K562 (cell line): ENCODE data around the gene NAV2. TPM values are rescaled to one million over a fixed set of nuclear protein-coding genes. Genes with fewer than 3 reads are reported as not detected.
A peak's percentile ranks its signal among the peaks of the same experiment; 100 is the strongest.

Experiments
- ATAC-seq: fragments of 200-7000 bp; cut with Tn5 transposase; 3 replicates; pipeline ENCODE4 v1.9.1; 2020; ENCODE audit warnings: moderate library complexity
- BruUV-seq: library from RNA; stranded (reverse); fragments of 400-500 nt; replicated peaks from 2 replicates; lab custom pipeline; 2021; lab: Mats Ljungman, UMichigan
- CTCF ChIA-PET: fragments of 300-600 bp; formaldehyde crosslinking; extraction: SDS; loops from one replicate; lab custom pipeline; 2021; ENCODE audit warnings: low intra/inter-chr PET ratio; lab: Yijun Ruan, JAX
- POLR2A ChIA-PET: fragments of 300-600, 350-650 bp; sonication (Branson Sonifier 250); formaldehyde crosslinking; extraction: SDS; loops from one replicate; lab custom pipeline; 2021; ENCODE audit warnings: antibody characterized with exemption, inconsistent platforms; lab: Yijun Ruan, JAX
- DNase-seq, 4 experiments: peaks; one replicate each; pipeline versions ENCODE4 v3.0.0 to v3.0.0-alpha.2; 2011 to 2018; ENCODE audit warnings: low spot score in 3 of 4, mixed read lengths in 3 of 4; ENCODE audit errors: extremely low read depth in 1 of 4
- FAIRE-seq: peaks from 2 replicates; lab custom pipeline; 2011; peaks lifted over from hg19 to GRCh38; lab: Jason Lieb, UNC
- H2AFZ ChIP-seq: 2 replicates; pipeline ENCODE4 v1.6.0; 2011; ENCODE audit warnings: low read depth, low read length, control low read depth, inconsistent platforms
- H3K27ac ChIP-seq: fragments of 200-600 bp; 3 replicates; pipeline ENCODE4 v1.8.0; 2011; ENCODE audit warnings: low read depth, mild to moderate bottlenecking, control low read depth, inconsistent platforms, low read length, moderate library complexity, mixed read lengths; ENCODE audit errors: extremely low read depth
- H3K27me3 ChIP-seq, 2 experiments: fragments of 300-600 bp in 1 of 2; 2 replicates in 1 of 2; 3 replicates in 1 of 2; pipeline versions ENCODE4 v1.6.0 to v1.8.0; 2011; ENCODE audit warnings: inconsistent platforms in 2 of 2, low read length in 2 of 2, mild to moderate bottlenecking in 1 of 2, mixed read lengths in 1 of 2, moderate library complexity in 1 of 2; ENCODE audit not compliant: control insufficient read depth in 2 of 2, insufficient read depth in 2 of 2
- H3K36me3 ChIP-seq: fragments of 300-600 bp; 3 replicates; pipeline ENCODE4 v1.8.0; 2011; ENCODE audit warnings: mild to moderate bottlenecking, low read length, inconsistent platforms; ENCODE audit not compliant: control insufficient read depth, insufficient read depth
- H3K4me1 ChIP-seq, 2 experiments: fragments of 200-600 bp in 1 of 2; replicated peaks in 1 of 2; 2 replicates in 1 of 2; 3 replicates in 1 of 2; pipeline versions ENCODE4 v1.5.1 to v1.8.0; 2011; ENCODE audit warnings: inconsistent platforms in 2 of 2, low read length in 2 of 2, mild to moderate bottlenecking in 1 of 2, mixed read lengths in 1 of 2, moderate library complexity in 1 of 2; ENCODE audit not compliant: control insufficient read depth in 2 of 2, insufficient read depth in 2 of 2
- H3K4me2 ChIP-seq: 2 replicates; pipeline ENCODE4 v1.6.1; 2011; ENCODE audit warnings: low read length, control low read depth, inconsistent platforms, mixed read lengths; ENCODE audit not compliant: insufficient read depth
- H3K4me3 ChIP-seq: fragments of 200-600 bp; sonication (generic), shearing (Covaris generic); 2 replicates; pipeline ENCODE4 v1.5.1; 2016; ENCODE audit warnings: control low read depth, inconsistent platforms
- H3K79me2 ChIP-seq: fragments of 200-600 bp; 3 replicates; pipeline ENCODE4 v1.8.0; 2011; ENCODE audit warnings: low read length, inconsistent platforms; ENCODE audit not compliant: control insufficient read depth, insufficient read depth
- H3K9ac ChIP-seq, 2 experiments: 2 replicates each; pipeline versions ENCODE4 v1.6.0 to v1.6.1; 2011; ENCODE audit warnings: low read depth in 2 of 2, low read length in 2 of 2, control low read depth in 1 of 2, inconsistent platforms in 1 of 2, mild to moderate bottlenecking in 1 of 2, mixed read lengths in 1 of 2; ENCODE audit not compliant: insufficient read depth in 1 of 2
- H3K9me1 ChIP-seq: one replicate; pipeline ENCODE4 v1.6.0; 2011; ENCODE audit warnings: inconsistent platforms, mild to moderate bottlenecking, low read length, moderate library complexity; ENCODE audit not compliant: control insufficient read depth, insufficient read depth
- H3K9me3 ChIP-seq: replicated peaks from 2 replicates; pipeline ENCODE4 v1.5.1; 2011; ENCODE audit warnings: low read depth, low read length, inconsistent platforms; ENCODE audit not compliant: control insufficient read depth, insufficient read depth
- H4K20me1 ChIP-seq: replicated peaks from 2 replicates; pipeline ENCODE4 v1.6.1; 2011; ENCODE audit warnings: low read length, inconsistent platforms, mixed read lengths; ENCODE audit not compliant: control insufficient read depth, insufficient read depth
- ARHGAP35 ChIP-seq: fragments of 450-650 bp; IDR thresholded peaks from 2 replicates; pipeline ENCODE4 v1.6.1; 2018; ENCODE audit not compliant: partially characterized antibody
- CBX8 ChIP-seq: fragments of 200-600 bp; sonication (generic); IDR thresholded peaks from 2 replicates; pipeline ENCODE4 v1.6.1; 2012; ENCODE audit warnings: borderline replicate concordance, mixed run types, low read depth, mild to moderate bottlenecking, moderate library complexity, mixed read lengths, low read length, control low read depth, inconsistent platforms; ENCODE audit not compliant: poor library complexity, severe bottlenecking; ENCODE audit errors: extremely low read depth
- CUX1 ChIP-seq: fragments of 200-800 bp; sonication (Bioruptor generic); IDR thresholded peaks from 2 replicates; pipeline ENCODE4 v1.6.1; 2016; ENCODE audit warnings: missing genetic modification characterization, missing compliant biosample characterization
- EZH2 ChIP-seq: IDR thresholded peaks from 2 replicates; pipeline ENCODE4 v1.6.1; 2012; ENCODE audit warnings: low read depth, mild to moderate bottlenecking, inconsistent platforms, low read length, borderline replicate concordance
- HLTF ChIP-seq: fragments of 450-650 bp; IDR thresholded peaks from 2 replicates; pipeline ENCODE4 v1.6.1; 2016
- NFIC ChIP-seq: fragments of 450-650 bp; IDR thresholded peaks from 2 replicates; pipeline ENCODE4 v1.6.1; 2017; ENCODE audit warnings: mild to moderate bottlenecking, inconsistent platforms
- NR2F6 ChIP-seq: fragments of 450-650 bp; formaldehyde crosslinking; IDR thresholded peaks from 2 replicates; pipeline ENCODE4 v1.4.0; 2020; ENCODE audit warnings: mild to moderate bottlenecking
- POLR2B ChIP-seq: fragments of 450-650 bp; IDR thresholded peaks from 2 replicates; pipeline ENCODE4 v1.6.1; 2018; ENCODE audit warnings: low read depth; ENCODE audit not compliant: partially characterized antibody
- PPARD ChIP-seq: fragments of 250-450 bp; sonication (Bioruptor Pico); IDR thresholded peaks from 2 replicates; pipeline ENCODE4 v1.8.0; 2022; ENCODE audit warnings: inconsistent platforms, mild to moderate bottlenecking, moderate library complexity
- RBFOX2 ChIP-seq: fragments of 200-400 bp; formaldehyde crosslinking; IDR thresholded peaks from 2 replicates; pipeline ENCODE4 v1.6.1; 2017; ENCODE audit warnings: low read depth, mild to moderate bottlenecking, low read length, moderate library complexity
- RBM25 ChIP-seq: fragments of 200-400 bp; formaldehyde crosslinking; IDR thresholded peaks from 2 replicates; pipeline ENCODE4 v1.6.1; 2018; ENCODE audit warnings: low read length, low read depth, moderate library complexity; ENCODE audit not compliant: severe bottlenecking
- TCFL5 ChIP-seq: fragments of 250-450 bp; sonication (Bioruptor Pico); conservative IDR thresholded peaks from 2 replicates; pipeline ENCODE4 v1.6.1; 2021; ENCODE audit warnings: mild to moderate bottlenecking, moderate library complexity, matching md5 sums
- WGBS: fragments of 100-300 bp; shearing (Covaris generic); methylation state at CpG from one replicate; pipeline ENCODE4 v1.1.6; 2016; ENCODE audit warnings: low coverage, mixed read lengths; ENCODE audit not compliant: insufficient coverage; ENCODE audit errors: missing lambda C conversion rate; 5-methylcytosine and 5-hydroxymethylcytosine counted together
- in situ Hi-C: fragments of 300-500 bp; cut with MboI; formaldehyde crosslinking; loops from 4 replicates; pipeline ENCODE4 v1.15.0; 2018; ENCODE audit warnings: inconsistent platforms, mixed read lengths
- intact Hi-C: fragments of 100-400 bp; cut with micrococcal nuclease; formaldehyde crosslinking; loops from 2 replicates; pipeline ENCODE4 v1.14.2; 2022
- polyA plus RNA-seq, 8 experiments: library from polyadenylated mRNA; depleted of rRNA in 4 of 8; stranded (reverse) in 5 of 8; unstranded in 3 of 8; fragments of >200 nt; fragmentation: Nextera tagmentation in 2 of 8; fragmentation: Illumina TruSeq in 1 of 8; extraction: Ambion mirVana in 2 of 8; extraction: Trizol in 1 of 8; gene quantifications; 2 replicates each; pipeline versions ENCODE4 v1.2.1 to v1.2.3, GENCODE V29; 2011 to 2014; ENCODE audit warnings: inconsistent platforms in 1 of 8, missing spikeins in 1 of 8
- total RNA-seq, 7 experiments: library from RNA; depleted of rRNA in 6 of 7; stranded (reverse); fragments of >200 nt in 6 of 7; fragmentation: Illumina TruSeq in 2 of 7; extraction: Trizol in 2 of 7; gene quantifications; 2 replicates each; pipeline versions ENCODE4 v1.2.1 to v1.2.3, GENCODE V29; 2011 to 2021; ENCODE audit warnings: low replicate concordance in 1 of 7

NAV2 gene
- total and polyA plus RNA-seq, 9 of the 15 experiments (the other 6 are each of a cell fraction or from before 2014, with no cell fraction given): 0.03 to 0.35 (median 0.05) TPM

- Histone ChIP-seq H3K4me2 (no peak overlapping the region), H3K9me1 (no peaks in the 10 kb centered on the region)
- in situ Hi-C loops: loop anchor here (5.0 kb wide), 1 partner anchor 67 kb away; no protein-coding TSS in a partner anchor
- TF ChIP-seq NFIC (peak; percentile 63), NR2F6 (CRISPR knock-in tag) (no peak), RBM25 (no peak)
- TF ChIP-seq, all 486 proteins: peak for 1
- ATAC-seq (no peak; the same call in 2 of the 3 replicates), DNase-seq (peak in 1 of 4 experiments; percentile 14), FAIRE-seq (no peak)
- Histone ChIP-seq H2AFZ (no peak overlapping the region), H3K36me3 (no peaks in the 10 kb centered on the region), H3K4me3 (no peak overlapping the region), H3K4me1 (no peaks in the 10 kb centered on the region), H3K79me2 (no peaks in the 10 kb centered on the region), H3K9me3 (no peaks in the 10 kb centered on the region), H4K20me1 (no peaks in the 10 kb centered on the region), H3K27me3 (peaks cover 6 to 19% of the 10 kb centered on the region in 2 experiments; a peak in 4 of 5 replicates), H3K9ac (no peak overlapping the region), H3K27ac (no peak overlapping the region)
- BruUV-seq: no TSS peak
- WGBS: 20% methylated on average over 3 of the region's 3 CpGs
- ChIA-PET POLR2A (interaction anchor here (1.5 kb wide), 1 partner anchor 23 kb away, joined by 4 read pairs; no protein-coding TSS in a partner anchor), CTCF (no interaction called here)
- intact Hi-C loops: no loop called here
These were observed 316.6 kb downstream of the NAV2 start for GRCh38 chr11:20029193-20029592.

- no peaks in the 10 kb centered on the region for H3K4me1 ChIP-seq
- no peak overlapping the region for H3K4me2 ChIP-seq
- ATAC-seq (no peak), DNase-seq (no peak), FAIRE-seq (no peak)
- no peak overlapping the region for H3K4me3 ChIP-seq
- in situ Hi-C loops (no loop called here), intact Hi-C loops (loop anchor here (5.0 kb wide), 1 partner anchor 78 kb away; no protein-coding TSS in a partner anchor)
- H3K9ac ChIP-seq: no peak overlapping the region
- POLR2A ChIA-PET: no interaction called here
- H2AFZ ChIP-seq: no peak overlapping the region
- H3K9me1 ChIP-seq: no peaks in the 10 kb centered on the region
- no peaks in the 10 kb centered on the region for H3K9me3 ChIP-seq
- WGBS: 14% methylated on average over 1 of the region's 1 CpG
- BruUV-seq: no TSS peak
- no peak overlapping the region for H3K27ac ChIP-seq
- CTCF ChIA-PET: no interaction called here
- H3K27me3 ChIP-seq: peaks cover 8 to 24% of the 10 kb centered on the region in 2 experiments
- H3K79me2 ChIP-seq: no peaks in the 10 kb centered on the region
- H4K20me1 ChIP-seq: 0 out of 2 replicates have a peak, but pooled peaks cover 3% of the 10 kb centered on the region
- no peaks in the 10 kb centered on the region for H3K36me3 ChIP-seq
- TF ChIP-seq CBX8 (peak; percentile 62), TCFL5 (CRISPR knock-in tag) (no peak), HLTF (no peak), EZH2 (no peak), ARHGAP35 (no peak), PPARD (CRISPR knock-in tag) (no peak), RBFOX2 (no peak), POLR2B (no peak), CUX1 (CRISPR knock-in tag) (no peak)
These were observed 317.8 kb downstream of the NAV2 start for GRCh38 chr11:20030472-20030871.
